Peyer's patch (tissue), 4 donors: ENCODE data around the gene GPR107. TPM values are rescaled to one million over a fixed set of nuclear protein-coding genes. Genes with fewer than 3 reads are reported as not detected.

Source experiments
- DNase-seq, 3 donors: peaks; one replicate each; pipeline ENCODE4 v3.0.0-alpha.2; 2017 to 2019
- H3K27ac ChIP-seq, 4 donors: fragments of 200-600 bp; sonication (generic); one replicate each; pipeline ENCODE4 v1.5.1; 2016 to 2019
- H3K27me3 ChIP-seq, 2 donors: fragments of 200-600 bp; sonication (generic); one replicate each; pipeline ENCODE4 v1.5.1; 2019
- H3K36me3 ChIP-seq, 3 donors: fragments of 200-600 bp; sonication (generic); one replicate each; pipeline ENCODE4 v1.5.1; 2016 to 2019
- H3K4me1 ChIP-seq, 4 donors: fragments of 200-600 bp; sonication (generic); one replicate each; pipeline ENCODE4 v1.5.1; 2016 to 2019
- H3K4me3 ChIP-seq, 4 donors: fragments of 200-600 bp; sonication (generic); 1 replicate in 3 of 4; 2 replicates in 1 of 4; pipeline ENCODE4 v1.5.1; 2016 to 2019; ENCODE audit warnings: mild to moderate bottlenecking in 1 of 4
- H3K9me3 ChIP-seq, 4 donors: fragments of 200-600 bp; sonication (generic); one replicate each; pipeline ENCODE4 v1.5.1; 2016 to 2019; ENCODE audit warnings: mild to moderate bottlenecking in 1 of 4
- POLR2A ChIP-seq, 2 donors: fragments of 450-650 bp; IDR thresholded peaks; one replicate each; pipeline ENCODE4 v1.5.1; 2017; ENCODE audit warnings: antibody characterized with exemption in 2 of 2, mild to moderate bottlenecking in 2 of 2, moderate library complexity in 2 of 2
- total RNA-seq, 4 donors: library from RNA; depleted of rRNA; stranded (reverse); fragments of >200 nt; gene quantifications; one replicate each; pipeline ENCODE4 v1.1.0, GENCODE V29; 2016
- TF ChIP-seq, protein P1 (sequence below), 6 experiments: fragments of 450-650 bp in 4 of 6; fragments of 200-600 bp in 2 of 6; sonication (generic) in 1 of 6; IDR thresholded peaks; one replicate each; pipeline ENCODE4 v1.5.1; 2017 to 2019; ENCODE audit warnings: antibody characterized with exemption in 6 of 6, mild to moderate bottlenecking in 3 of 6, moderate library complexity in 1 of 6

The GPR107 gene
- total RNA-seq, 4 donors from 2014 or later, result 16.6 to 29.0 (median 22.3) TPM

DNA sequence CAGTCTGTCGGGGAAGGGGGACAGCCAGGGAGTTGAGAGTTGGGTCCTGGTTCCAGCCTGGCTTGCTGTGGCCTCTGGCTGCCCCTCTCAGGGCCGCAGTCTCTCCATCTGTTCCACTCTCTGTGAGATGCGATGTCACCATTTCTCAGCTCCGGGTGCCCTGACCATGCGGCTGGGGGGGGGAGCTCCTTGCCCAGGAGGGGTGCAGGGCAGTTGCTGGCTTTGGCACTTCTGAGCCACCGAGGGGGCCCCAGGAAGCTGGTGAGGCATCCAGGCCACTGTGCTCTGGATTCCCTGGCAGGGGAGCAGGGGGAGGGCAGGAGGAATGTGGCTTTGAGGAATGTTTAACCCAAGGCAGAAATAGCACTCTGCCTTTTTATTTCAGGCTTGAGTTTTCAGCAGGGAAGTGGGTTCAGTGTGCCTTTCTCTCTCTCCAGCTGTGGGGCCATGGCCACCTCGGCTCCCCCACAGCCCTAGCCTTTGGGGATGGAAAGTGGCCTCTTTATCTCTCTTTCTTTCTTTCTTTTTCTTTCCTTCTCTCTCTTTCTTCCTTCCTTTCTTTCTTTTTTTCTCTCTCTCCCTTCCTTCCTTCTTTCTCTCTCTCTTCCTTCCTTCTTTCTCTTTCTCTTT is 129.5 kb downstream of the GPR107 start:
- no peak overlapping the region for H3K4me3 ChIP-seq
- H3K27ac ChIP-seq, result peak overlapping the region in 2 of 4 donors; percentile 28 to 75
- TF ChIP-seq, protein P1, sequence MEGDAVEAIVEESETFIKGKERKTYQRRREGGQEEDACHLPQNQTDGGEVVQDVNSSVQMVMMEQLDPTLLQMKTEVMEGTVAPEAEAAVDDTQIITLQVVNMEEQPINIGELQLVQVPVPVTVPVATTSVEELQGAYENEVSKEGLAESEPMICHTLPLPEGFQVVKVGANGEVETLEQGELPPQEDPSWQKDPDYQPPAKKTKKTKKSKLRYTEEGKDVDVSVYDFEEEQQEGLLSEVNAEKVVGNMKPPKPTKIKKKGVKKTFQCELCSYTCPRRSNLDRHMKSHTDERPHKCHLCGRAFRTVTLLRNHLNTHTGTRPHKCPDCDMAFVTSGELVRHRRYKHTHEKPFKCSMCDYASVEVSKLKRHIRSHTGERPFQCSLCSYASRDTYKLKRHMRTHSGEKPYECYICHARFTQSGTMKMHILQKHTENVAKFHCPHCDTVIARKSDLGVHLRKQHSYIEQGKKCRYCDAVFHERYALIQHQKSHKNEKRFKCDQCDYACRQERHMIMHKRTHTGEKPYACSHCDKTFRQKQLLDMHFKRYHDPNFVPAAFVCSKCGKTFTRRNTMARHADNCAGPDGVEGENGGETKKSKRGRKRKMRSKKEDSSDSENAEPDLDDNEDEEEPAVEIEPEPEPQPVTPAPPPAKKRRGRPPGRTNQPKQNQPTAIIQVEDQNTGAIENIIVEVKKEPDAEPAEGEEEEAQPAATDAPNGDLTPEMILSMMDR (IDR thresholded peaks at IDR 0.05), result no peak
- no peak for TF ChIP-seq POLR2A (IDR thresholded peaks at IDR 0.05)
- no peaks in the 10 kb centered on the region for H3K9me3 ChIP-seq
- DNase-seq, result no peak
- H3K27me3 ChIP-seq, result no peaks in the 10 kb centered on the region
- H3K36me3 ChIP-seq, result no peaks in the 10 kb centered on the region
- peaks cover 0 to 47% (median 0%) of the 10 kb centered on the region in 4 donors for H3K4me1 ChIP-seq

DNA sequence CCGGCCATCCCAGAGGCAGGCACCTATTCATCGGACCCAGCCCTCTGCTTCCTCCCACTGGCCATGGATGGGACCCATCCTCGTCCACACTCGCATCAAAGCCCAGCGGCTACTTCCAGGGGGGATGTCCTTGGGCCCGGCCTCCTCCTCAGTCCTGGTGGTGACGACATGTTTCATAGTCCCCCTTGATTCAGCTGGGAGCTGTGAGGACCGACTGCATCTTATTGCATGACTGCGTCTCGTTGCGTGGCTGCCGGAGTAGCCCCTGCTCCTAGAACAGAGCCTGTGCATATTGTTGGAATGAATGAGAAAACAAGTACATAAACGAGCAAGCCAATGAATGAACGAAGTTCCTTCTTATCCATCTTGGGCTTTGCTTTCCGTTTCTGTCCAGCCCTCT is 131.3 kb downstream of the GPR107 start:
- no peaks in the 10 kb centered on the region for H3K27me3 ChIP-seq
- H3K4me1 ChIP-seq, result peaks cover 0 to 57% (median 0%) of the 10 kb centered on the region in 4 donors
- H3K36me3 ChIP-seq, result no peaks in the 10 kb centered on the region
- H3K4me3 ChIP-seq, result no peak overlapping the region
- no peak for DNase-seq
- H3K9me3 ChIP-seq, result no peaks in the 10 kb centered on the region
- H3K27ac ChIP-seq, result peak overlapping the region in 2 of 4 donors; percentile 64 to 75
- no peak for TF ChIP-seq POLR2A (IDR thresholded peaks at IDR 0.05)
- TF ChIP-seq, protein P1 (IDR thresholded peaks at IDR 0.05), result no peak

DNA sequence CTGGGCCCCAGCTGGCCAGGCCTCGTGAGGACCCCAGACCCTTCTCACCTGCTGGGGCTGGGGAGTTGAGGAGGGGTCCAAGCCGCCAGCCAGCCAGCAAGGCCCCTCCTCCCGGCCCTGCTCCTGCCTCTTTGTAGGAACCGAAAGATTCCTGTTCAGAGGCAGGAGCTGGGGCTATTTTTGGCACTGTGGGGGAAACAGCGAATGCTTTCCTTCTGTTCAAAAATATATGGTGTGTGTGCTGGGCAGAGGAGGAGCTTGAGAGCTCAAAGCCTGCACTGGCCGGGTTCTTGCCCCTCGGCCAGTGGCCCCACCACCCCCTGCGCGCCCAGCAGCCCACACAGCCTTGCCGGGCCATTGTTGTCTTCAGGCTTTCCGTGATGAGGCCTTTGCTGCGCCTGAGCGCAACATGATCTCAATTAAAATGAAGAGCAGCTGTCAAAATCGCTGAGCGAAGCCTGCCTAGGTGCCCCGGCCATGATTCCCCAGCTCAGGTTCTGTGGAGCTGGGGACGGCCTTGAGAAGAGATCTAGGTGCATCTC is 131.9 kb downstream of the GPR107 start:
- Histone ChIP-seq H3K27me3 (no peaks in the 10 kb centered on the region), H3K27ac (peak overlapping the region in 3 of 4 donors; percentile 17 to 75 (median 64)), H3K9me3 (no peaks in the 10 kb centered on the region), H3K36me3 (no peaks in the 10 kb centered on the region), H3K4me3 (no peak overlapping the region), H3K4me1 (peaks cover 0 to 57% (median 0%) of the 10 kb centered on the region in 4 donors)
- TF ChIP-seq POLR2A (IDR thresholded peaks at IDR 0.05), result no peak
- TF ChIP-seq, protein P1 (IDR thresholded peaks at IDR 0.05), result no peak
- no peak for DNase-seq

DNA sequence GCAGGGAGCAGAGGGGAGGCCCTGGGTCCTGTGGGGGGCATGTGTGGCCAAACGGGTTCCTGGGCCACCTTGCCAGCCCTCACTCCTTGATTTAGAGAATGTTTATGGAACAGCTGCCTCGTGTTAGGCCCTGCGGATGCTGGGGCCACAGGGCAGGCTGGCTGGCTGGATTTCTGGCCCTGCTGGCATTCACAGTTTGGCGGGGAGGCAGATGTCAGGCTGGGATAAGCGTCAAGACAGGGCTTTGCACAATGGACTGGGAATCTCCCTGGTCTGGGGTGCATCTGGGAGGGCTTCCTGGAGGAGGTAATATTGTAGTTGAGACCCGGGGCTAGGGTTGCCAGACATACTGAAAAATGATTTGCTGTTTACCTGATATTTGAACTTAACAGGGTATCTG is 132.3 kb downstream of the GPR107 start:
- H3K4me1 ChIP-seq, result peaks cover 0 to 57% (median 0%) of the 10 kb centered on the region in 4 donors
- H3K27me3 ChIP-seq, result no peaks in the 10 kb centered on the region
- no peaks in the 10 kb centered on the region for H3K36me3 ChIP-seq
- no peaks in the 10 kb centered on the region for H3K9me3 ChIP-seq
- H3K4me3 ChIP-seq, result no peak overlapping the region
- DNase-seq, result no peak
- TF ChIP-seq, protein P1 (IDR thresholded peaks at IDR 0.05), result no peak
- no peak for TF ChIP-seq POLR2A (IDR thresholded peaks at IDR 0.05)
- H3K27ac ChIP-seq, result peak overlapping the region in 3 of 4 donors; percentile 17 to 75 (median 64)

DNA sequence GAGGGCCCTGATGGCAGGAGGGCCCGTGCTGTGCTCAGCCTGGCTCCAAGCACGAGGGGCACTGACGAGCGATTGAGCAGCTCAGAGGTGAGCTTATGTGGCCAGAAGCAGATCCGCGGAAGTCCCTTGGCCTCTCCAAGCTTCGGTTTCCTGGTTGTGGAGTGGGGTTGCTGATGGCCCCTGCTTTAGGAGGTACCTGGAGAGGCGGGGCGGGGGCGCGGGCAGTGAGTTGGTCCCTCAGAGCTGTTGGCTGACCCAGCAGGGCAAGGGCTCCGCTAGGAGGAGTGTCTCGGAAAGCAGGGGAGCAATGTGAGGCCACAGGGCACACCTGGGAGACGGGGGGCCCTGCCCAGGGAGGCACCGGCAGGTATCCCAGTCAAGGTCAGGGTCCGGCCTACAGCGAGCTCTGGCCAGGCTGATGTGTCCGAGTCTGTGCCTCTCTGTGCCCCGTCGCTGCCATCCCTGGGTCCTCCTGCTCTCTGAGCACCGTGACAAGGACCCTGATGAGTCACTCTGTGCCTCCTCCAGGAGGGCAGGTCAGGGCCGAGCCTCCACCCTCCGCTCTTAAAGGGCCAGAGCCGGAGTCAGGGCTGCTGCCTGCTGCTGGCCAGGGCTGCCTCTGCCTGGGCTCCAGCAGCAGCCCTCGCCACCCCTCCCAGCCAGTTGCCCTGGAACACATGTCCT is 133.3 kb downstream of the GPR107 start:
- no peaks in the 10 kb centered on the region for H3K27me3 ChIP-seq
- H3K9me3 ChIP-seq, result no peaks in the 10 kb centered on the region
- no peaks in the 10 kb centered on the region for H3K36me3 ChIP-seq
- peak overlapping the region in 3 of 4 donors; percentile 14 to 75 (median 64) for H3K27ac ChIP-seq
- peaks cover 0 to 51% (median 0%) of the 10 kb centered on the region in 4 donors for H3K4me1 ChIP-seq
- DNase-seq, result peak in 2 of 3 donors; percentile 84 to 85
- H3K4me3 ChIP-seq, result peak overlapping the region in 2 of 4 donors; percentile 37 to 38
- TF ChIP-seq, protein P1 (IDR thresholded peaks at IDR 0.05), result no peak
- TF ChIP-seq POLR2A (IDR thresholded peaks at IDR 0.05), result peak; percentile 37 to 57
